Measurements from ENCODE around the gene FAM53A.

FAM53A gene

GRCh38 chr4:1602655-1603412 is 81.3 kb downstream of the FAM53A start:
- H3K4me3 ChIP-seq (ENCODE audit: low read depth, low read length) = no peak overlapping the region
- TF ChIP-seq CTCF (IDR thresholded peaks at IDR 0.05; ENCODE audit: borderline replicate concordance, insufficient read depth, low read depth, low read length) = no peak

GRCh38 chr4:1601852-1602654 is 82.1 kb downstream of the FAM53A start:
- TF ChIP-seq CTCF (IDR thresholded peaks at IDR 0.05; ENCODE audit: borderline replicate concordance, insufficient read depth, low read depth, low read length) = no peak
- H3K4me3 ChIP-seq (ENCODE audit: low read depth, low read length) = no peak overlapping the region

- no peak for TF ChIP-seq CTCF (IDR thresholded peaks at IDR 0.05; ENCODE audit: borderline replicate concordance, insufficient read depth, low read depth, low read length)
- no peak overlapping the region for H3K4me3 ChIP-seq (ENCODE audit: low read depth, low read length)
Observed at GRCh38 chr4:1601533-1601835, 82.6 kb downstream of the FAM53A start.

GRCh38 chr4:1600811-1601532 is 83.1 kb downstream of the FAM53A start:
- H3K4me3 ChIP-seq (ENCODE audit: low read depth, low read length) = no peak overlapping the region
- TF ChIP-seq CTCF (IDR thresholded peaks at IDR 0.05; ENCODE audit: borderline replicate concordance, insufficient read depth, low read depth, low read length) = no peak

GRCh38 chr4:1600211-1600780 is 83.8 kb downstream of the FAM53A start:
- no peak for TF ChIP-seq CTCF (IDR thresholded peaks at IDR 0.05; ENCODE audit: borderline replicate concordance, insufficient read depth, low read depth, low read length)
- no peak overlapping the region for H3K4me3 ChIP-seq (ENCODE audit: low read depth, low read length)

GRCh38 chr4:1599491-1600210 is 84.5 kb downstream of the FAM53A start:
- H3K4me3 ChIP-seq (ENCODE audit: low read depth, low read length) = no peak overlapping the region
- no peak for TF ChIP-seq CTCF (IDR thresholded peaks at IDR 0.05; ENCODE audit: borderline replicate concordance, insufficient read depth, low read depth, low read length)

Measured in GM12875 (cell line).